ENCODE data around the gene ANAPC13. TPM values are rescaled to one million over a fixed set of nuclear protein-coding genes. Genes with fewer than 3 reads are reported as not detected.

ANAPC13 gene
- total and polyA plus RNA-seq, 12 donors, result 51.1 to 186 (median 76.8) TPM

DNA sequence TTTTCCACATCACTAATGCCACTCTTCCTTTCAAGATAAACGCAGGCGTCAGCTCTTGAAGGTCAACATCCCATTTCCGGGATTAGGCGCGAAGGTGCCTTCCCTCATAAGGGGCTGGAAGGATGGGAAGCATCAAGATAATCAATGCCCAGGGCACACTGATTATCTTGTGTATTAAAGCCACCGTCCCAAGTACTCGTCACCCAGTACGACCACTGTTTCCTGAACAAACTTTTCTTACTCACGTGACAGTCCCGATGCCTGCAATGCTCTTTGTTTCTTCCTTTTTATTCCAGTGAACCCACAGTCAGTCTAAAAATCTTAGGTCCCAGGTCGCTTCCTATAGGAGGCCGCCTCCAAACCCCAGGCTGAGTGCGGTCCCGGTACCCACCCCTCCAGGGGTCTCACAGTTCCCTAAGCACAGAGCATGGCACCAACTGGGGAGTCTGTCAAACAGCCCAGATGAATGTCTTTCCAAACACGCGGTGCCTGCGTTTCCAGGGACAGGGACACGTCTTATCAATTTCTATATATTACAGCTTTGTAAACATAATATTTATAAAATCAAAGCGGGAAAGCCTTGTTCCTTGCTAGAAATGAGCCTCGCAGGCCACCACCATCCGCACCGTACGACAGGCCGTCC is 589 bp downstream of the ANAPC13 start:
- peak in 5 of 7 donors; percentile 32 to 97 (median 36) for DNase-seq
- H3K27ac ChIP-seq, result peak overlapping the region; percentile 85 to 96 (median 96)
- peaks cover 30 to 38% of the 10 kb centered on the region in 2 donors for H3K4me1 ChIP-seq (replicated peaks in 1 of 2)
- WGBS, 4 donors, result 0 to 1% (median 0%) methylated on average over 20 to 24 of the region's 24 CpGs
- intact Hi-C loops (cut with DNase I), result no loop called here
- no peaks in the 10 kb centered on the region for H3K27me3 ChIP-seq
- H3K9me3 ChIP-seq (replicated peaks in 1 of 3), result no peaks in the 10 kb centered on the region
- peaks cover 0 to 21% of the 10 kb centered on the region in 2 donors for H3K36me3 ChIP-seq (replicated peaks in 1 of 2)
- TF ChIP-seq CTCF (IDR thresholded peaks at IDR 0.05), result no peak
- TF ChIP-seq POLR2A (IDR thresholded peaks at IDR 0.05), result no peak
- peak overlapping the region; percentile 26 to 88 (median 72) for H3K4me3 ChIP-seq

GRCh38 chr3:134483195-134483900 is 2.4 kb downstream of the ANAPC13 start:
- no peak for DNase-seq
- no peak overlapping the region for H3K4me3 ChIP-seq
- H3K4me1 ChIP-seq (replicated peaks in 1 of 2), result peaks cover 30 to 38% of the 10 kb centered on the region in 2 donors
- 66 to 77% (median 69%) methylated on average over 7 of the region's 7 CpGs for WGBS, 4 donors
- H3K27ac ChIP-seq, result peak overlapping the region in 2 of 5 donors; percentile 11 to 13
- H3K9me3 ChIP-seq (replicated peaks in 1 of 3), result no peaks in the 10 kb centered on the region
- intact Hi-C loops (cut with DNase I), result no loop called here
- no peaks in the 10 kb centered on the region for H3K27me3 ChIP-seq
- no peak for TF ChIP-seq CTCF (IDR thresholded peaks at IDR 0.05)
- no peak for TF ChIP-seq POLR2A (IDR thresholded peaks at IDR 0.05)
- peaks cover 2 to 33% of the 10 kb centered on the region in 2 donors for H3K36me3 ChIP-seq (replicated peaks in 1 of 2)

- WGBS, 4 donors, result 77 to 82% (median 81%) methylated on average over 3 of the region's 3 CpGs
- Histone ChIP-seq H3K4me1 (replicated peaks in 1 of 2) (peaks cover 27 to 34% of the 10 kb centered on the region in 2 donors), H3K27me3 (no peaks in the 10 kb centered on the region), H3K36me3 (replicated peaks in 1 of 2) (peaks cover 8 to 40% of the 10 kb centered on the region in 2 donors), H3K9me3 (replicated peaks in 1 of 3) (no peaks in the 10 kb centered on the region), H3K27ac (peak overlapping the region in 1 of 5 donors; percentile 13), H3K4me3 (no peak overlapping the region)
- TF ChIP-seq POLR2A (IDR thresholded peaks at IDR 0.05), result no peak
- no peak for TF ChIP-seq CTCF (IDR thresholded peaks at IDR 0.05)
- intact Hi-C loops (cut with DNase I), result no loop called here
- DNase-seq, result no peak
Measured at GRCh38 chr3:134482622-134483021, 3.2 kb downstream of the ANAPC13 start.

- WGBS, 4 donors, result 74 to 95% (median 80%) methylated on average over 1 of the region's 1 CpG
- intact Hi-C loops (cut with DNase I), result no loop called here
- peaks cover 16 to 24% of the 10 kb centered on the region in 2 donors for H3K4me1 ChIP-seq (replicated peaks in 1 of 2)
- no peak overlapping the region for H3K27ac ChIP-seq
- TF ChIP-seq POLR2A (IDR thresholded peaks at IDR 0.05) (no peak), CTCF (IDR thresholded peaks at IDR 0.05) (no peak)
- no peak overlapping the region for H3K4me3 ChIP-seq
- DNase-seq, result no peak
- peaks cover 8 to 54% of the 10 kb centered on the region in 2 donors for H3K36me3 ChIP-seq (replicated peaks in 1 of 2)
- no peaks in the 10 kb centered on the region for H3K9me3 ChIP-seq (replicated peaks in 1 of 3)
- H3K27me3 ChIP-seq, result no peaks in the 10 kb centered on the region
Measured at GRCh38 chr3:134481166-134481565, 4.6 kb downstream of the ANAPC13 start.

Measured in adrenal gland (tissue), 12 donors.